Measurements from ENCODE around the gene ZNF277.

The ZNF277 gene

GRCh38 chr7:112360681-112361080, 154.2 kb downstream of the ZNF277 start:
- DNase-seq, result no peak

GRCh38 chr7:112361154-112361553, 154.7 kb downstream of the ZNF277 start:
- DNase-seq, result no peak

- no peak for DNase-seq
Observed at GRCh38 chr7:112362053-112362650, 155.7 kb downstream of the ZNF277 start.

- no peak for DNase-seq
Observed at GRCh38 chr7:112362731-112363131, 156.2 kb downstream of the ZNF277 start.

- DNase-seq, result no peak
Observed at GRCh38 chr7:112364388-112364787, 157.9 kb downstream of the ZNF277 start.

GRCh38 chr7:112365551-112365950, 159.1 kb downstream of the ZNF277 start:
- no peak for DNase-seq

- DNase-seq, result no peak
Observed at GRCh38 chr7:112366886-112367285, 160.4 kb downstream of the ZNF277 start.

- no peak for DNase-seq
Observed at GRCh38 chr7:112370436-112370835, 163.9 kb downstream of the ZNF277 start.

- no peak for DNase-seq
Observed at GRCh38 chr7:112371701-112372100, 165.2 kb downstream of the ZNF277 start.

- DNase-seq, result no peak
Observed at GRCh38 chr7:112372101-112372500, 165.6 kb downstream of the ZNF277 start.

- DNase-seq, result no peak
Observed at GRCh38 chr7:112377593-112377992, 171.1 kb downstream of the ZNF277 start.

GRCh38 chr7:112381311-112382091, 175.0 kb downstream of the ZNF277 start:
- no peak for DNase-seq

GRCh38 chr7:112383671-112384417, 177.3 kb downstream of the ZNF277 start:
- no peak for DNase-seq

- no peak for DNase-seq
Observed at GRCh38 chr7:112385516-112385915, 179.0 kb downstream of the ZNF277 start.

- DNase-seq, result no peak
Observed at GRCh38 chr7:112386619-112387018, 180.1 kb downstream of the ZNF277 start.

- DNase-seq, result no peak
Observed at GRCh38 chr7:112390167-112390566, 183.7 kb downstream of the ZNF277 start.

GRCh38 chr7:112391079-112391821, 184.8 kb downstream of the ZNF277 start:
- peak; percentile 52 for DNase-seq

GRCh38 chr7:112391841-112392286, 185.4 kb downstream of the ZNF277 start:
- peak; percentile 67 for DNase-seq
